Subcutaneous abdominal adipose tissue (tissue), 5 donors: ENCODE measurements around the gene STK35.

Source experiments
- H3K27ac ChIP-seq: one replicate; pipeline ENCODE4 v1.7.0; 2013; ENCODE audit warnings: low read depth, mild to moderate bottlenecking, inconsistent platforms, low read length, moderate library complexity
- H3K27me3 ChIP-seq, 5 donors: one replicate each; pipeline ENCODE4 v1.7.0; 2013; ENCODE audit warnings: low read length in 5 of 5, inconsistent platforms in 1 of 5; ENCODE audit not compliant: control insufficient read depth in 5 of 5, insufficient read depth in 4 of 5
- H3K36me3 ChIP-seq, 5 donors: one replicate each; pipeline ENCODE4 v1.7.0; 2013; ENCODE audit warnings: low read length in 5 of 5; ENCODE audit not compliant: control insufficient read depth in 5 of 5, insufficient read depth in 5 of 5
- H3K4me1 ChIP-seq, 5 donors: one replicate each; pipeline ENCODE4 v1.7.0; 2013; ENCODE audit warnings: low read length in 5 of 5, mild to moderate bottlenecking in 3 of 5, moderate library complexity in 1 of 5; ENCODE audit not compliant: control insufficient read depth in 5 of 5, insufficient read depth in 5 of 5
- H3K4me3 ChIP-seq, 5 donors: one replicate each; pipeline ENCODE4 v1.7.0; 2013; ENCODE audit warnings: low read length in 5 of 5, low read depth in 1 of 5
- H3K9ac ChIP-seq, 5 donors: one replicate each; pipeline ENCODE4 v1.7.0; 2013; ENCODE audit warnings: low read length in 5 of 5, mild to moderate bottlenecking in 4 of 5, moderate library complexity in 3 of 5
- H3K9me3 ChIP-seq, 5 donors: one replicate each; pipeline ENCODE4 v1.7.0; 2013; ENCODE audit warnings: low read length in 5 of 5; ENCODE audit not compliant: control insufficient read depth in 5 of 5
- donor health status: healthy.
- donor health status: healthy.
- donor health status: healthy.
- donor health status: healthy.
- donor health status: healthy.

Gene STK35

DNA sequence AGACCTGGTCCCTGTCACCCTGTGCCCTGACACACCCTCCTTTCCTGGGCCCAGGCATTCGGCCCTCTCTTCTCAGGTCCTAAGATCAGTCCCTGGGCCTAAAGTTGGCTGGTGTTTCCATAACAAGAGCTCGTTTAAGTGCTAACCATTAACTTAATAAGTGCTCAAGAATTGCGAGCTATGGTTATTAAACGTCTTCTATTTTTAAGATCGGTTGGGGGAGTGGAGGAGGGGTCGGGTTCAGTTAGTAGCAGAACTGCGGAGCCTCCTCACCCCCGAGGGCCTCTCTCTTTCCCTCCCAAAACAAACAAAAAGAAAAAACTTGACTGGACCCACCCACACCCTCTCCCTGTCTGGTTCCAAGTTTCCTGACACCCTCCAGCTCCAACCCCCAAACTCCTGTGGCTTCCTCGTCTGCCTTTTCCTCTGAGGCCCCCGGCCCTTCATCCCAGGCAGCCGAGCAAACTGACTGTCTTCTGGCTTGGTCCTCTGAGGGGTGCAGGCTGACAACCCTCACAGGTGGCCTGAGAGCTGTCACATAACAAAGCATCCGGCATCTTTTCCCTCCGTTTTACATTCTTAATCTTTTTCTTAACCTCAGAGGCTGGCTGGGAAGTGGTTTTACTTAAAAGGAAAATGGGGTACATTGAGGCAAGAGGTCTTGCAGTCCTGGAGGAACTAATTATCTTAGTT, 2.0 kb downstream of the STK35 start:
- Histone ChIP-seq H3K9me3 (no peaks in the 10 kb centered on the region), H3K9ac (peak overlapping the region; percentile 93 to 100 (median 99)), H3K4me3 (peak overlapping the region; percentile 96 to 99 (median 98)), H3K4me1 (peaks cover 2 to 58% (median 43%) of the 10 kb centered on the region in 5 donors), H3K36me3 (peaks cover 3 to 18% (median 8%) of the 10 kb centered on the region in 5 donors), H3K27ac (peak overlapping the region; percentile 99), H3K27me3 (no peaks in the 10 kb centered on the region)

DNA sequence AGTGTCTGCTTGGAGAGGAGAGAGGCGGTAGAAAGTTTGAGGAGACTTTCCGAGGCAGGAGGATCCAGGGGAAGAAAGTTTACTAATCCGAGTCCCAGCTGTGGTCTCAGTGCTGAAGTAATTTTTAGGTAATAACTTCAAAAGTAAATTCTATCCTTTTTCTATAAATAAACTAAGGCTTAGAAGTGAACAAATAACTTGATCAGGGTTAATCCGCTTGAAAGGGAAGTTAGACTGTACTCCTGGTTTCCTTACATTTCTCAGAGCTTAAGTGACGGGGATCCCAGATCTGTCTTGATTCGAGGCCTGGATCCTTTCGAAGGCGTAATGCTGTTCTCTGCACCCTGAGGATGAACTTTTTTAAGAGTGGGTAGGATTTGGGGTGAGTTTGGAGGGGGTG, 2.6 kb downstream of the STK35 start:
- Histone ChIP-seq H3K27me3 (no peaks in the 10 kb centered on the region), H3K36me3 (peaks cover 3 to 18% (median 10%) of the 10 kb centered on the region in 5 donors), H3K27ac (peak overlapping the region; percentile 99), H3K9ac (peak overlapping the region; percentile 93 to 100 (median 99)), H3K4me1 (peaks cover 3 to 65% (median 49%) of the 10 kb centered on the region in 5 donors), H3K4me3 (peak overlapping the region; percentile 96 to 99 (median 98)), H3K9me3 (no peaks in the 10 kb centered on the region)

DNA sequence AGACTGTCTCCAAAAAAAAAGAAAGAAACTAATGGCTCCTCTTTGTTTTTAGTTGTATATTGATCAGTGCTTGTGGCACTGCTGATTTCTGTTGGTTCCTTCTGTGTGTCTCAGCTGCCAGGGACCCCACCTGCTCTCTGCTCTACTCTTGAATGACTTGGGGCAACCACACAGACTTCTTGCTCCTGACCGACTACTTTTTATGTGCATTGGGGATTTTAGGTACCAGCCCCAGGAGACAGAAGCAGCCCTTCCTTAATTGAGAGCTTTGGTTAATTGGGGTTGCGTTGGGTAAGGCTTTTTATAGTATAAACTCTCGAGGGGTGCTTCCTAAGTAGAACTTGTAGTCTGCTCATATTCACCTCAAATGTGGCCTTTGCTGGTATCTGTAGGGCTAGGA, 6.9 kb downstream of the STK35 start:
- Histone ChIP-seq H3K9ac (no peak overlapping the region), H3K4me1 (peaks cover 7 to 65% (median 48%) of the 10 kb centered on the region in 5 donors), H3K36me3 (peaks cover 3 to 26% (median 10%) of the 10 kb centered on the region in 5 donors), H3K9me3 (no peaks in the 10 kb centered on the region), H3K4me3 (no peak overlapping the region), H3K27ac (peak overlapping the region; percentile 18), H3K27me3 (no peaks in the 10 kb centered on the region)

- Histone ChIP-seq H3K27ac (peak overlapping the region; percentile 18), H3K9me3 (no peaks in the 10 kb centered on the region), H3K27me3 (no peaks in the 10 kb centered on the region), H3K4me3 (no peak overlapping the region), H3K9ac (no peak overlapping the region), H3K4me1 (peaks cover 7 to 65% (median 47%) of the 10 kb centered on the region in 5 donors), H3K36me3 (peaks cover 3 to 27% (median 10%) of the 10 kb centered on the region in 5 donors)
Observed at GRCh38 chr20:2108987-2109386, 7.4 kb downstream of the STK35 start.

DNA sequence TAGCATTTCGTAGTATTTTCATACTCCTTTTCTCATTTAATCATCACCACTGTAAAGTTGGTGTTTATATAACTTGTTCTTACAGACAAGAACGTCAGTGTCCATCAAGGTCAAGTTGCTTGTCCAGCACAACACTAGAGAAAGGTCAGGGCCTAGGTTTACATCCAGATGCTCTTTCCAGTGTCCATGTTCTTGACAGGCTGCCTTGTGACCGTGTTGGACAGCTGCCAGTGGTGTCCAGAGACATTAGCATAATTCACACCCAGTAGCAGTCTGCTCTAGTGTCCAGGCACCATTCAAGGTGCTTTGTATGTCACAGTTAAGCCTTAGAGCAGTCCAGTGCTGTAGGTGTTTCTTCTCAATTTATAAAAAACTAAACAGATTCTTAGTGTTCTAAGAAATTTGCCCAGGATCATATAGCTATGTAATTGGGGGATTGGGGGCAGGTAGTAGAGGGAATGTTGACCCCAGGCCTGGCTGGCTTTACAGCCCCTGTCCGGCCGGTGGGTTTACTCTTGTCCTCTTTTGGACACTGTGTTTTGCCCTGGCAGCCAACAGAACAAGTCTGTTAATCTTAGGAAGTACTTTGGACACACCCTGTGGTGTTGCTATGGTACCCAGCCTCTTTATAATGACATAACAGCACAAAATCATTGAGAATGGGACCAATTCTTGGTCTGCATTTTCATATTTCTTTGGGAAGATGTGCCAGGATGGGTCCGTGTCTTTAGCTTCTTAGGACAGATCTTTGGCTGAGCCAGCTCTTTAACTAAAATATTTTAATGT, 8.0 kb downstream of the STK35 start:
- Histone ChIP-seq H3K4me3 (peak overlapping the region in 2 of 5 donors; percentile 12 to 44), H3K27ac (peak overlapping the region; percentile 18), H3K27me3 (no peaks in the 10 kb centered on the region), H3K9me3 (no peaks in the 10 kb centered on the region), H3K36me3 (peaks cover 3 to 27% (median 10%) of the 10 kb centered on the region in 5 donors), H3K9ac (peak overlapping the region in 1 of 5 donors; percentile 41), H3K4me1 (peaks cover 9 to 65% (median 46%) of the 10 kb centered on the region in 5 donors)

DNA sequence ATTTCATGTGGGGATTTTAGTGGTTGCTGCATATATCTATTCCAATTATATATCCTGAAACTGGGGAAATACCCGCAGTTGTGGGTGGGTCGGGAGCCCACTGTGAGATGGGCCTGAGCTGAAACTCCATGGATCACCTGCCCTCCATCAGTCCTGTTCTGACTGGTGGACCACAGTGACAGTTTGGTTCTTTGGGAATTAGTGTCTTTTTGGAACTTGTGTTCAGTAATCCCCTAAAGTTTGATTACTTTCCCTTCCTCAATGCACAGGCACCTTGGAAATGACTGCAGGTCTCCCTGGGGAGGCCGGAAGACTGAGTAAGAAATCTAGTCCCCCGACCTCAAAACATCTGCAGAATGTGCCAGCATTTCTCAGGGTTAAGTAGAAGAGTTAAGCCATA, 11.3 kb downstream of the STK35 start:
- H3K9me3 ChIP-seq = no peaks in the 10 kb centered on the region
- no peak overlapping the region for H3K4me3 ChIP-seq
- no peaks in the 10 kb centered on the region for H3K27me3 ChIP-seq
- peaks cover 7 to 51% (median 40%) of the 10 kb centered on the region in 5 donors for H3K4me1 ChIP-seq
- no peak overlapping the region for H3K9ac ChIP-seq
- H3K36me3 ChIP-seq = peaks cover 3 to 35% (median 20%) of the 10 kb centered on the region in 5 donors
- no peak overlapping the region for H3K27ac ChIP-seq

- no peak overlapping the region for H3K27ac ChIP-seq
- no peak overlapping the region for H3K4me3 ChIP-seq
- H3K36me3 ChIP-seq = peaks cover 9 to 44% (median 23%) of the 10 kb centered on the region in 5 donors
- H3K27me3 ChIP-seq = no peaks in the 10 kb centered on the region
- H3K9me3 ChIP-seq = no peaks in the 10 kb centered on the region
- peaks cover 5 to 46% (median 30%) of the 10 kb centered on the region in 5 donors for H3K4me1 ChIP-seq
- no peak overlapping the region for H3K9ac ChIP-seq
Observed at GRCh38 chr20:2114127-2114959, 12.7 kb downstream of the STK35 start.

DNA sequence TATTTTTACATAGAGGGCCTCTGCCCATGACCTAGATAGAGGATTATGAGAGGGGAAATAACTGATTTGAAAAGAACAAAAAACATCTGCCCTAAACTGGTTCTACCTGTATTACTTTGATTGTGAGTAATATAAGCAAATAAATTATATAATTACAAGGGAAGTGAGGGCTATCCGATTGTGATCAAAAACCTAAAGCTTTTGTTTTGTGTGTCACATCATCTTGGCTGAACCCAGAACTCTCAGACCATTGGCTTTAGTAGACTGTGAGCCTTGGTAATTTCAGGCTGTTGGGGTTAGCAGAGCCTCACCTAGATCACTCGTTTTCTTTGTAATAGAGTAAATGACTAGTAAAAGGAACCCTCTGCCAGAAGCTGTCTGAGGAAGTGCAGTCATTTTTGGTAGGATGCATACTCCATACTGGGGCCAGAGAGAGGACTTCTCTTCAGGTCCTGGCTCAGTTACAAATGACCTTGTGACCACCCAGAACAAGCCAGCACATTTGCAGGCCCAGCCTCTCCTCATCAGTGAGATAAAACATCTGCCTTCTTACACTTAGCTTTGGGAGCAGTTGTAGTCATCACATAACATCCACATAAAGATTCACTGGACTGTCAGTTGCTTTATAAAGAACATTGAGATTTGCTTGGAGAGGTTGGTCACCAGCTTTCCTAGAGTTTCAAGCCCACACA, 13.5 kb downstream of the STK35 start:
- Histone ChIP-seq H3K4me1 (peaks cover 2 to 45% (median 22%) of the 10 kb centered on the region in 5 donors), H3K9me3 (no peaks in the 10 kb centered on the region), H3K36me3 (peaks cover 9 to 48% (median 23%) of the 10 kb centered on the region in 5 donors), H3K9ac (no peak overlapping the region), H3K27me3 (no peaks in the 10 kb centered on the region), H3K4me3 (no peak overlapping the region), H3K27ac (peak overlapping the region; percentile 29)

GRCh38 chr20:2116170-2116940, 14.7 kb downstream of the STK35 start:
- no peak overlapping the region for H3K9ac ChIP-seq
- no peak overlapping the region for H3K27ac ChIP-seq
- H3K4me1 ChIP-seq = peaks cover 2 to 46% (median 23%) of the 10 kb centered on the region in 5 donors
- H3K4me3 ChIP-seq = no peak overlapping the region
- no peaks in the 10 kb centered on the region for H3K27me3 ChIP-seq
- no peaks in the 10 kb centered on the region for H3K9me3 ChIP-seq
- peaks cover 9 to 46% (median 23%) of the 10 kb centered on the region in 5 donors for H3K36me3 ChIP-seq
